GM23338 (cell line): ENCODE measurements around the gene ACADVL. TPM values are rescaled to one million over a fixed set of nuclear protein-coding genes. Genes with fewer than 3 reads are reported as not detected.

Source experiments
- ATAC-seq: fragments of 200-7000 bp; cut with Tn5 transposase; 3 replicates; pipeline ENCODE4 v1.9.1; 2020
- DNase-seq: peaks from one replicate; pipeline ENCODE4 v3.0.0-alpha.2; 2015; ENCODE audit warnings: low spot score
- H2AFZ ChIP-seq: fragments of 200-600 bp; sonication (generic); 2 replicates; pipeline ENCODE4 v1.8.0; 2016; ENCODE audit warnings: antibody characterized with exemption, mild to moderate bottlenecking, moderate library complexity
- H3F3A ChIP-seq: fragments of 200-600 bp; sonication (generic); replicated peaks from 2 replicates; pipeline ENCODE4 v1.8.0; 2017; ENCODE audit warnings: antibody characterized with exemption, mixed run types, low read depth
- H3K27ac ChIP-seq: fragments of 200-600 bp; sonication (generic); 2 replicates; pipeline ENCODE4 v1.6.1; 2016; ENCODE audit warnings: low read depth
- H3K27me3 ChIP-seq: fragments of 200-600 bp; sonication (generic); 2 replicates; pipeline ENCODE4 v1.8.0; 2016; ENCODE audit warnings: mild to moderate bottlenecking, mixed run types, moderate library complexity; ENCODE audit not compliant: insufficient read depth
- H3K36me3 ChIP-seq: fragments of 200-600 bp; sonication (generic); 2 replicates; pipeline ENCODE4 v1.8.0; 2016; ENCODE audit warnings: mild to moderate bottlenecking; ENCODE audit not compliant: insufficient read depth
- H3K4me1 ChIP-seq: fragments of 200-600 bp; sonication (generic); 2 replicates; pipeline ENCODE4 v1.8.0; 2016; ENCODE audit warnings: mild to moderate bottlenecking, moderate library complexity; ENCODE audit not compliant: insufficient read depth
- H3K4me2 ChIP-seq: fragments of 200-600 bp; sonication (generic); 2 replicates; pipeline ENCODE4 v1.7.1; 2017; ENCODE audit warnings: mixed run types
- H3K4me3 ChIP-seq: fragments of 200-600 bp; sonication (generic); 2 replicates; pipeline ENCODE4 v1.6.1; 2016; ENCODE audit warnings: mixed run types
- H3K79me2 ChIP-seq: fragments of 200-600 bp; sonication (generic); replicated peaks from 2 replicates; pipeline ENCODE4 v1.8.0; 2017; ENCODE audit warnings: mild to moderate bottlenecking; ENCODE audit not compliant: insufficient read depth
- H3K9me2 ChIP-seq: fragments of 200-600 bp; sonication (generic); 2 replicates; pipeline ENCODE4 v1.8.0; 2017; ENCODE audit not compliant: insufficient read depth
- H4K20me1 ChIP-seq: fragments of 200-600 bp; sonication (generic); replicated peaks from 2 replicates; pipeline ENCODE4 v1.8.0; 2017; ENCODE audit warnings: mild to moderate bottlenecking; ENCODE audit not compliant: insufficient read depth
- H3K27ac Mint-ChIP-seq: 2 replicates; pipeline ENCODE4 v1.8.0; 2020; ENCODE audit warnings: inconsistent platforms, mild to moderate bottlenecking, moderate library complexity, mixed read lengths
- H3K27me3 Mint-ChIP-seq: 3 replicates; pipeline ENCODE4 v1.8.0; 2022; ENCODE audit warnings: low read depth, mild to moderate bottlenecking, moderate library complexity, mixed read lengths, inconsistent platforms; ENCODE audit not compliant: insufficient read depth, poor library complexity
- H3K36me3 Mint-ChIP-seq: 3 replicates; pipeline ENCODE4 v1.8.0; 2021; ENCODE audit warnings: low read depth, mild to moderate bottlenecking, inconsistent platforms, moderate library complexity, mixed read lengths
- H3K4me1 Mint-ChIP-seq: 3 replicates; pipeline ENCODE4 v1.8.0; 2020; ENCODE audit warnings: mild to moderate bottlenecking, inconsistent platforms, mixed read lengths
- H3K4me3 Mint-ChIP-seq: 3 replicates; pipeline ENCODE4 v1.8.0; 2021; ENCODE audit warnings: moderate library complexity, mild to moderate bottlenecking, inconsistent platforms, mixed read lengths
- H3K9me3 Mint-ChIP-seq: 3 replicates; pipeline ENCODE4 v1.8.0; 2020; ENCODE audit warnings: moderate library complexity, mild to moderate bottlenecking, inconsistent platforms, mixed read lengths
- CREB1 ChIP-seq: fragments of 250-450 bp; sonication (Bioruptor Pico); IDR thresholded peaks from 2 replicates; pipeline ENCODE4 v1.5.0; 2020; ENCODE audit warnings: low read depth, mild to moderate bottlenecking, moderate library complexity
- EZH2 ChIP-seq: fragments of 200-600 bp; sonication (generic); IDR thresholded peaks from one replicate; pipeline ENCODE4 v1.8.0; 2017; ENCODE audit warnings: antibody characterized with exemption, mild to moderate bottlenecking, low read depth; ENCODE audit not compliant: unreplicated experiment
- EZH2phosphoT487 ChIP-seq: fragments of 200-600 bp; sonication (generic); IDR thresholded peaks from one replicate; pipeline ENCODE4 v1.8.1; 2018; ENCODE audit warnings: antibody characterized with exemption; ENCODE audit not compliant: unreplicated experiment
- JUNB ChIP-seq: IDR thresholded peaks from one replicate; pipeline ENCODE4 v1.6.1; 2016; ENCODE audit warnings: antibody characterized with exemption; ENCODE audit not compliant: unreplicated experiment
- NANOG ChIP-seq: IDR thresholded peaks from 2 replicates; pipeline ENCODE4 v1.6.1; 2016; ENCODE audit warnings: antibody characterized with exemption, borderline replicate concordance
- POLR2AphosphoS5 ChIP-seq: IDR thresholded peaks from 2 replicates; pipeline ENCODE4 v1.6.1; 2016; ENCODE audit warnings: antibody characterized with exemption, low read depth
- STAT1 ChIP-seq: IDR thresholded peaks from one replicate; pipeline ENCODE4 v1.6.1; 2016; ENCODE audit warnings: antibody characterized with exemption; ENCODE audit not compliant: unreplicated experiment
- ZNF114 ChIP-seq: fragments of 250-450 bp; sonication (Bioruptor Pico); IDR thresholded peaks from 2 replicates; pipeline ENCODE4 v1.5.0; 2020; ENCODE audit warnings: mild to moderate bottlenecking, moderate library complexity
- ZNF331 ChIP-seq: fragments of 250-450 bp; sonication (Bioruptor Pico); IDR thresholded peaks from 2 replicates; pipeline ENCODE4 v1.5.0; 2020; ENCODE audit warnings: low read depth, mild to moderate bottlenecking, moderate library complexity
- polyA plus RNA-seq: library from polyadenylated mRNA; unstranded; fragments of >200 nt; fragmentation: Nextera tagmentation; extraction: Ambion mirVana; gene quantifications from 2 replicates; pipeline ENCODE4 v1.2.1, GENCODE V29; 2016
- total RNA-seq: library from RNA; depleted of rRNA; stranded (reverse); fragments of >200 nt; shearing (Covaris generic); gene quantifications from 2 replicates; pipeline ENCODE4 v1.2.3, GENCODE V29; 2014
- TF ChIP-seq, protein P1 (sequence below), 2 experiments: fragments of 200-600 bp in 1 of 2; sonication (generic) in 1 of 2; conservative IDR thresholded peaks; 2 replicates each; pipeline versions ENCODE4 v1.5.1 to v1.6.1; 2016 to 2017; ENCODE audit warnings: antibody characterized with exemption in 2 of 2, low read depth in 2 of 2, mild to moderate bottlenecking in 2 of 2, moderate library complexity in 1 of 2
- TF ChIP-seq, protein P2 (sequence below): IDR thresholded peaks from 2 replicates; pipeline ENCODE4 v1.6.1; 2016; ENCODE audit warnings: antibody characterized with exemption
- TF ChIP-seq, protein P3 (sequence below): IDR thresholded peaks from one replicate; pipeline ENCODE4 v1.6.1; 2018; ENCODE audit warnings: antibody characterized with exemption; ENCODE audit not compliant: unreplicated experiment

ACADVL gene
- total and polyA plus RNA-seq, 2 experiments from 2014 or later, result 152 to 156 TPM

DNA sequence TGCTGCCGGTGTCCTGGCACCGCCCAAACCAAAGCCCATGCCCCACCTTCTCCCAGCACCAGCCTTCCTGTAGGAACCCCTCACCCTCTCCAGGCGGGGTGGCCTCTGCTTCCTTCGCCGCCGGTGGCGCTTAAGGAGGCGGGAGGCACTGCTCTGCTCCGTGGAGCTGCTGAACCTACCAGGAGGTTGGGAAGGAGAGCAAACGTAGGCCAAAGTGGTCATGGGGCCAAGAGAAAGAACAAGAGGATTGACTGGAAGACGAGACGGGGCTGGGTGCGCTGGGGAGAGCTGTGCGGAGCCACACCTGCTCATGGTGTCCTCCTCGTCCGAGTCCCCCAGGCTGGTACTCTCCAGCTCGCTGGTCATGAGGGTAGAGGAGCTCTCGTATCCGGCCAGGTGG is 9.8 kb downstream of the ACADVL start:
- Histone ChIP-seq H3K36me3 (peaks cover 4% of the 10 kb centered on the region; the same call in 1 of the 2 replicates), H4K20me1 (peaks cover 35% of the 10 kb centered on the region), H3K9me2 (no peaks in the 10 kb centered on the region), H3K27ac (no peak overlapping the region), H3K79me2 (peaks cover 42% of the 10 kb centered on the region), H3K27me3 (no peaks in the 10 kb centered on the region), H3K4me3 (no peak overlapping the region), H2AFZ (no peak overlapping the region), H3K4me2 (no peak overlapping the region), H3K4me1 (peaks cover 15% of the 10 kb centered on the region; the same call in 1 of the 2 replicates), H3F3A (peaks cover 5% of the 10 kb centered on the region; the same call in 1 of the 2 replicates)
- Mint-ChIP-seq H3K36me3 (peaks cover 64% of the 10 kb centered on the region), H3K4me1 (peaks cover 16% of the 10 kb centered on the region), H3K4me3 (no peak overlapping the region), H3K27me3 (peaks cover 15% of the 10 kb centered on the region), H3K27ac (no peak overlapping the region), H3K9me3 (peaks cover 2% of the 10 kb centered on the region; the same call in 2 of the 3 replicates)
- DNase-seq, result no peak
- no peak for ATAC-seq
- TF ChIP-seq EZH2, result no peak
- no peak for TF ChIP-seq ZNF331 (CRISPR knock-in tag)

DNA sequence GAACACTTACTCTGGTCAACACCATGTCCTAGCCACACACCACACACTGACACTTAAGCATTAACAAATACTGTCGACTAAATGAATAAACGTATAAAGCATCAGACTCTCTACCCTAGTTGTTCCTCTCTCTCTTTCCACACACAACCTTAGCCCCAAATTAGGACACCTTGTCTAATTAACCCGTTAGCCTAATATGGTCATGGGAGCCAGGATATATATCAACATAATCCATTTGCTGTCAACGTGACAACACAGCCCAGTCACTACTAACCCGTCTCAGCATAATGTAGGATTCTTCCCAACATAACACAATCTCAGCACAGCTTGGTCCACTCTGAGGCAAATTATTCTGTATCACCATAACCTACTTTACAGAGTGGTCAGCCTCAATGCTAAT is 12.4 kb downstream of the ACADVL start:
- H3K4me2 ChIP-seq, result peak overlapping the region; percentile 97
- H3K4me3 Mint-ChIP-seq, result peak overlapping the region; percentile 12
- no peaks in the 10 kb centered on the region for H3K27me3 ChIP-seq
- H2AFZ ChIP-seq, result no peak overlapping the region
- H3K36me3 Mint-ChIP-seq, result peaks cover 68% of the 10 kb centered on the region
- H3K4me1 Mint-ChIP-seq, result peaks cover 25% of the 10 kb centered on the region
- peak overlapping the region; percentile 97; the same call in 1 of the 2 replicates for H3K4me3 ChIP-seq
- peaks cover 9% of the 10 kb centered on the region for H3K36me3 ChIP-seq
- peaks cover 14% of the 10 kb centered on the region for H3K27me3 Mint-ChIP-seq
- H3F3A ChIP-seq, result peaks cover 32% of the 10 kb centered on the region
- ATAC-seq (no peak), DNase-seq (no peak)
- no peak overlapping the region for H3K27ac Mint-ChIP-seq
- H3K79me2 ChIP-seq, result peaks cover 59% of the 10 kb centered on the region
- H3K9me2 ChIP-seq, result no peaks in the 10 kb centered on the region
- H4K20me1 ChIP-seq, result peaks cover 43% of the 10 kb centered on the region
- H3K9me3 Mint-ChIP-seq, result peaks cover 3% of the 10 kb centered on the region; the same call in 2 of the 3 replicates
- peaks cover 17% of the 10 kb centered on the region for H3K4me1 ChIP-seq
- H3K27ac ChIP-seq, result no peak overlapping the region
- TF ChIP-seq, protein P1, sequence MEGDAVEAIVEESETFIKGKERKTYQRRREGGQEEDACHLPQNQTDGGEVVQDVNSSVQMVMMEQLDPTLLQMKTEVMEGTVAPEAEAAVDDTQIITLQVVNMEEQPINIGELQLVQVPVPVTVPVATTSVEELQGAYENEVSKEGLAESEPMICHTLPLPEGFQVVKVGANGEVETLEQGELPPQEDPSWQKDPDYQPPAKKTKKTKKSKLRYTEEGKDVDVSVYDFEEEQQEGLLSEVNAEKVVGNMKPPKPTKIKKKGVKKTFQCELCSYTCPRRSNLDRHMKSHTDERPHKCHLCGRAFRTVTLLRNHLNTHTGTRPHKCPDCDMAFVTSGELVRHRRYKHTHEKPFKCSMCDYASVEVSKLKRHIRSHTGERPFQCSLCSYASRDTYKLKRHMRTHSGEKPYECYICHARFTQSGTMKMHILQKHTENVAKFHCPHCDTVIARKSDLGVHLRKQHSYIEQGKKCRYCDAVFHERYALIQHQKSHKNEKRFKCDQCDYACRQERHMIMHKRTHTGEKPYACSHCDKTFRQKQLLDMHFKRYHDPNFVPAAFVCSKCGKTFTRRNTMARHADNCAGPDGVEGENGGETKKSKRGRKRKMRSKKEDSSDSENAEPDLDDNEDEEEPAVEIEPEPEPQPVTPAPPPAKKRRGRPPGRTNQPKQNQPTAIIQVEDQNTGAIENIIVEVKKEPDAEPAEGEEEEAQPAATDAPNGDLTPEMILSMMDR (conservative IDR thresholded peaks at IDR 0.05; ENCODE audit: low read depth in 2 of 2), result no peak
- no peak for TF ChIP-seq POLR2AphosphoS5
- TF ChIP-seq ZNF331 (CRISPR knock-in tag), result no peak
- no peak for TF ChIP-seq EZH2
- no peak for TF ChIP-seq EZH2phosphoT487
- no peak for TF ChIP-seq NANOG
- TF ChIP-seq JUNB, result no peak
- TF ChIP-seq STAT1, result no peak
- TF ChIP-seq, protein P2, sequence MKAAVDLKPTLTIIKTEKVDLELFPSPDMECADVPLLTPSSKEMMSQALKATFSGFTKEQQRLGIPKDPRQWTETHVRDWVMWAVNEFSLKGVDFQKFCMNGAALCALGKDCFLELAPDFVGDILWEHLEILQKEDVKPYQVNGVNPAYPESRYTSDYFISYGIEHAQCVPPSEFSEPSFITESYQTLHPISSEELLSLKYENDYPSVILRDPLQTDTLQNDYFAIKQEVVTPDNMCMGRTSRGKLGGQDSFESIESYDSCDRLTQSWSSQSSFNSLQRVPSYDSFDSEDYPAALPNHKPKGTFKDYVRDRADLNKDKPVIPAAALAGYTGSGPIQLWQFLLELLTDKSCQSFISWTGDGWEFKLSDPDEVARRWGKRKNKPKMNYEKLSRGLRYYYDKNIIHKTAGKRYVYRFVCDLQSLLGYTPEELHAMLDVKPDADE, result no peak
- no peak for TF ChIP-seq ZNF114 (CRISPR knock-in tag)
- TF ChIP-seq, protein P3, sequence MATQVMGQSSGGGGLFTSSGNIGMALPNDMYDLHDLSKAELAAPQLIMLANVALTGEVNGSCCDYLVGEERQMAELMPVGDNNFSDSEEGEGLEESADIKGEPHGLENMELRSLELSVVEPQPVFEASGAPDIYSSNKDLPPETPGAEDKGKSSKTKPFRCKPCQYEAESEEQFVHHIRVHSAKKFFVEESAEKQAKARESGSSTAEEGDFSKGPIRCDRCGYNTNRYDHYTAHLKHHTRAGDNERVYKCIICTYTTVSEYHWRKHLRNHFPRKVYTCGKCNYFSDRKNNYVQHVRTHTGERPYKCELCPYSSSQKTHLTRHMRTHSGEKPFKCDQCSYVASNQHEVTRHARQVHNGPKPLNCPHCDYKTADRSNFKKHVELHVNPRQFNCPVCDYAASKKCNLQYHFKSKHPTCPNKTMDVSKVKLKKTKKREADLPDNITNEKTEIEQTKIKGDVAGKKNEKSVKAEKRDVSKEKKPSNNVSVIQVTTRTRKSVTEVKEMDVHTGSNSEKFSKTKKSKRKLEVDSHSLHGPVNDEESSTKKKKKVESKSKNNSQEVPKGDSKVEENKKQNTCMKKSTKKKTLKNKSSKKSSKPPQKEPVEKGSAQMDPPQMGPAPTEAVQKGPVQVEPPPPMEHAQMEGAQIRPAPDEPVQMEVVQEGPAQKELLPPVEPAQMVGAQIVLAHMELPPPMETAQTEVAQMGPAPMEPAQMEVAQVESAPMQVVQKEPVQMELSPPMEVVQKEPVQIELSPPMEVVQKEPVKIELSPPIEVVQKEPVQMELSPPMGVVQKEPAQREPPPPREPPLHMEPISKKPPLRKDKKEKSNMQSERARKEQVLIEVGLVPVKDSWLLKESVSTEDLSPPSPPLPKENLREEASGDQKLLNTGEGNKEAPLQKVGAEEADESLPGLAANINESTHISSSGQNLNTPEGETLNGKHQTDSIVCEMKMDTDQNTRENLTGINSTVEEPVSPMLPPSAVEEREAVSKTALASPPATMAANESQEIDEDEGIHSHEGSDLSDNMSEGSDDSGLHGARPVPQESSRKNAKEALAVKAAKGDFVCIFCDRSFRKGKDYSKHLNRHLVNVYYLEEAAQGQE, result no peak
- TF ChIP-seq CREB1 (CRISPR knock-in tag), result no peak
